Tibial artery (tissue), 4 donors: Measurements from ENCODE around the gene FIGNL1.
A peak's percentile ranks its signal among the peaks of the same experiment; 100 is the strongest.

Source experiments
- DNase-seq, 2 donors: peaks; one replicate each; pipeline ENCODE4 v3.0.0-alpha.2; 2019
- H3K27ac ChIP-seq, 2 donors: fragments of 200-600 bp; sonication (generic) in 1 of 2; 1 replicate in 1 of 2; 2 replicates in 1 of 2; pipeline ENCODE4 v1.5.1; 2018 to 2019; ENCODE audit warnings: mild to moderate bottlenecking in 1 of 2
- H3K27me3 ChIP-seq, 2 donors: fragments of 200-600 bp; sonication (generic) in 1 of 2; one replicate each; pipeline versions ENCODE4 v1.5.1 to v1.6.0; 2016 to 2019
- H3K36me3 ChIP-seq, 3 donors: fragments of 200-600 bp; sonication (generic) in 2 of 3; one replicate each; pipeline ENCODE4 v1.5.1; 2016 to 2019; ENCODE audit warnings: mild to moderate bottlenecking in 2 of 3
- H3K4me1 ChIP-seq, 4 donors: fragments of 200-600 bp; sonication (generic) in 2 of 4; 1 replicate in 3 of 4; 2 replicates in 1 of 4; pipeline ENCODE4 v1.5.1; 2016 to 2019
- H3K4me3 ChIP-seq, 2 donors: fragments of 200-600 bp; sonication (generic) in 1 of 2; 1 replicate in 1 of 2; 2 replicates in 1 of 2; pipeline ENCODE4 v1.5.1; 2018 to 2019; ENCODE audit warnings: mild to moderate bottlenecking in 2 of 2
- H3K9me3 ChIP-seq, 3 donors: fragments of 200-600 bp; sonication (generic) in 1 of 3; one replicate each; pipeline ENCODE4 v1.5.1; 2016 to 2019
- intact Hi-C: fragments of 100-400 bp; cut with DNase I; formaldehyde crosslinking; loops from one replicate; pipeline ENCODE4 v1.15.0; 2023; ENCODE audit warnings: low total_unique reads
- TF ChIP-seq, protein P1 (sequence below), 2 experiments: fragments of 200-600 bp in 1 of 2; fragments of 450-650 bp in 1 of 2; IDR thresholded peaks; one replicate each; pipeline ENCODE4 v1.5.1; 2017 to 2019; ENCODE audit warnings: antibody characterized with exemption in 2 of 2, mild to moderate bottlenecking in 1 of 2, moderate library complexity in 1 of 2

FIGNL1 gene

DNA sequence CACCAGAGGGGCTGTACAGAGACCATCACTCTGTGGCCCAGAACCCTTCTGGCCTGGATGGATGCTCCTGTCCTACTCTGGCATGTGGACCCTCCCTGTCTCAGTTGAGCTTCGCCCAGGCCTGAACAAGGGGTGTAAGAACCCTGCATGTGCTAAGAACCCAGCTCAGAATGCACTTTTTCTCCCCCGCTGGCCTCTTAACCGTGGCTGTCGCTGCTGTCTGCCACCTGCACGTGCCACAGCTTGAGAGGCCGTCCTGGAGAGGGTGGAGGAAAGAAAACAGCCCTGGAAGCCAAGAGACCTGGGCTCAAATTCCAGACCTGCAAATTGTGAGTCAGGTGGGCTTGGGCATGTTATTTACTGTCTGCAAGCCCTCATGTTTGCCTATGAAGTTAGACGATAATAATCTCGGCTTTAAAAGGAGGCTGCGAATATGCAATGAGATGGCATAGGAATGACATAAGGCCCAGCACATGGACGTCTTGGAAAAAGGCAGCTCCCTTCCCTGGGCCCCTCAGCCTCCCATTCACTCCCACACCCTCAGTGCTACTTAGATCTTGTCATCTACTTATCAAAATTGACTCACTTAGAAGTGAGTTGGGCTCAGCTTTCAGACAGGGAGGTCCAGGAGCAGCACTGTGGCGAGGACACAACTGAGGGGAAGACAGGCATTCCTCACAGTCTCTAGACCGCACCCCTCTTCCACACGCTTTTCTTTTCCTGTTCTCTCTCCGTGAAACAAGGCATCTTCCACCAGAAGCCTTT is 31.4 kb downstream of the FIGNL1 start:
- intact Hi-C loops: no loop called here
- no peak for DNase-seq

DNA sequence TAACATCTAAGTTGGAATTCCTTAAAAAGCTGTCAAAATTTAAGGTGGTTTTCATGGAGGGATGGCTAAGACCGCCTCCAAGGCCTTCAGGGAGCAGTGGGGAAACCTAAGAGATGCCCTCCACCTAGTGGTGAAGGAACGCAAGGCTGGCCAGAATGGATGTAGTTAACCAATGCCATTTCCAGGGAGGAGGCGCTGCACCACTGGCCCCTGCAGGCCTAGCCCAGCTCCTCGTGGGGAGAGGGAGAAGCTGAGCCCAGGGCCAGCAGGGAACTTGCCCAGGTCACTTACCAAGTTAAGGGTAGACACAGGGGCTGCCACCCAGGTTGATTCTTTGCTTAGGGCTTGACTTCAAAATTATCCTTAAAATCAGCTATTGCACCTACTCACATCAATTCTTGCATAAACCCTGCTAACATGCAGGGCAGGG is 32.0 kb downstream of the FIGNL1 start:
- no peaks in the 10 kb centered on the region for H3K27me3 ChIP-seq
- no peaks in the 10 kb centered on the region for H3K4me1 ChIP-seq
- intact Hi-C loops: no loop called here
- TF ChIP-seq, protein P1, sequence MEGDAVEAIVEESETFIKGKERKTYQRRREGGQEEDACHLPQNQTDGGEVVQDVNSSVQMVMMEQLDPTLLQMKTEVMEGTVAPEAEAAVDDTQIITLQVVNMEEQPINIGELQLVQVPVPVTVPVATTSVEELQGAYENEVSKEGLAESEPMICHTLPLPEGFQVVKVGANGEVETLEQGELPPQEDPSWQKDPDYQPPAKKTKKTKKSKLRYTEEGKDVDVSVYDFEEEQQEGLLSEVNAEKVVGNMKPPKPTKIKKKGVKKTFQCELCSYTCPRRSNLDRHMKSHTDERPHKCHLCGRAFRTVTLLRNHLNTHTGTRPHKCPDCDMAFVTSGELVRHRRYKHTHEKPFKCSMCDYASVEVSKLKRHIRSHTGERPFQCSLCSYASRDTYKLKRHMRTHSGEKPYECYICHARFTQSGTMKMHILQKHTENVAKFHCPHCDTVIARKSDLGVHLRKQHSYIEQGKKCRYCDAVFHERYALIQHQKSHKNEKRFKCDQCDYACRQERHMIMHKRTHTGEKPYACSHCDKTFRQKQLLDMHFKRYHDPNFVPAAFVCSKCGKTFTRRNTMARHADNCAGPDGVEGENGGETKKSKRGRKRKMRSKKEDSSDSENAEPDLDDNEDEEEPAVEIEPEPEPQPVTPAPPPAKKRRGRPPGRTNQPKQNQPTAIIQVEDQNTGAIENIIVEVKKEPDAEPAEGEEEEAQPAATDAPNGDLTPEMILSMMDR (IDR thresholded peaks at IDR 0.05): peak; percentile 48 to 52
- peak; percentile 74 to 76 for DNase-seq
- H3K4me3 ChIP-seq: no peak overlapping the region
- no peaks in the 10 kb centered on the region for H3K36me3 ChIP-seq
- H3K9me3 ChIP-seq: no peaks in the 10 kb centered on the region
- no peak overlapping the region for H3K27ac ChIP-seq

More for the DNA sequence above, 31.4 kb downstream of the FIGNL1 start:
- H3K27ac ChIP-seq: no peak overlapping the region
- H3K4me1 ChIP-seq: no peaks in the 10 kb centered on the region
- H3K9me3 ChIP-seq: no peaks in the 10 kb centered on the region
- no peaks in the 10 kb centered on the region for H3K27me3 ChIP-seq
- H3K36me3 ChIP-seq: no peaks in the 10 kb centered on the region
- no peak overlapping the region for H3K4me3 ChIP-seq
- TF ChIP-seq, protein P1 (IDR thresholded peaks at IDR 0.05): no peak

DNA sequence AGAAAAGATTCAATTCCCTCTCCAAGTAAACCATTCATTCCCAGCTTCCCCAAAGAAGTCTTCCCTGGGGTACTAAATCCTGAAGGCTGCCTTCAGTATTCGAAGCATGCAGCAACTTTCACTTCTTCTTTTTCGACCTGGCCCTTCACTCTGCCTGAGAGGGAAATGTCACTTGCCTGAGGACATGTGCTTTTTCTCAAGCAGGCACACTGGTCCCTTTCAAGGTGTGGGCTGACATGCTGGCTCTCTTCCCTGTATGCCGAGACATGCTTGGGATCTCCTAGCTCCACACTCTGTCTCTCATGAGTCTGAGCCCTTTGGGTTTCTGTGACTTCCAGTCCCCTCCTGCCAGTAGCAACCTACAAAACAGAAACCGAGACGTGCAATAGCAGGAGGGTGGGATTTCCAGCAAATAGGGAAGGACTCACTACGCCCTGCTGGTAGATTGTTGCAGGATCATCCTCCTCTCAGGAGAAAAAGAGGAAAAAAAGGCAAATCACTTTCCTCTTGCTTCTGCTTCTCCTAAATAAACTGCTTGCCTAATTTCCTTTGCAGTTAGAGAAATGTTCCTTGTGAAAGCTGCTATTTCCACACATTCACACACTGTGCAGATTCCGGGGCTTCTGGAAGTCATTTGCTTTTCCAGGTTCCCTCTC is 33.5 kb downstream of the FIGNL1 start:
- no peak for DNase-seq
- TF ChIP-seq, protein P1 (IDR thresholded peaks at IDR 0.05): no peak
- Histone ChIP-seq H3K4me3 (no peak overlapping the region), H3K27me3 (no peaks in the 10 kb centered on the region), H3K36me3 (no peaks in the 10 kb centered on the region), H3K4me1 (no peaks in the 10 kb centered on the region), H3K9me3 (no peaks in the 10 kb centered on the region), H3K27ac (no peak overlapping the region)
- intact Hi-C loops: no loop called here

DNA sequence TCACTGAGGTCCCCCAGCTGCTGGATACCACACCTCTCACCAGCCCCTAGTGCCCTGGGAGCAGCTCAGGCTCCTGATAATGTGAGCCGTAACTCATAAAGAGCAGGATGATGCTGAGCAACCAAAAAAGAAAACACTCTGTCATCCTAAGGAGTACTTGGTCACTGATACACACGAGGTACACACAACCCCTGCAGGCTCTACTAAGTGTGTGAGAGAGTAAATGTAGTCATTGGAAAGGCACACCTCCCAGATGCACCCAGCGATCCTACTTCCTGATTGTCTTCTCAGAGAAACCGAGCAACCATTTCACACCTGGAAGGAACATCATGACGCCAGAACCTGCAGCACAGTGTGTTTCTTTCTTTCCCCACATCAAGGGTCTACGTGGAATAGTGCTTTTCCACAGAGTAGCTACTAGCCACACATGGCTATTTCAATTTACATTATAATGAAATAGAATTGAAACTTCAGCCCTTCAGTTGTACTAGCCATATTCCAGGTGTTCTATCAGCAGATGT is 34.2 kb downstream of the FIGNL1 start:
- no peaks in the 10 kb centered on the region for H3K9me3 ChIP-seq
- TF ChIP-seq, protein P1 (IDR thresholded peaks at IDR 0.05): no peak
- H3K27me3 ChIP-seq: no peaks in the 10 kb centered on the region
- H3K4me3 ChIP-seq: no peak overlapping the region
- intact Hi-C loops: no loop called here
- H3K36me3 ChIP-seq: no peaks in the 10 kb centered on the region
- no peak overlapping the region for H3K27ac ChIP-seq
- DNase-seq: no peak
- H3K4me1 ChIP-seq: no peaks in the 10 kb centered on the region

DNA sequence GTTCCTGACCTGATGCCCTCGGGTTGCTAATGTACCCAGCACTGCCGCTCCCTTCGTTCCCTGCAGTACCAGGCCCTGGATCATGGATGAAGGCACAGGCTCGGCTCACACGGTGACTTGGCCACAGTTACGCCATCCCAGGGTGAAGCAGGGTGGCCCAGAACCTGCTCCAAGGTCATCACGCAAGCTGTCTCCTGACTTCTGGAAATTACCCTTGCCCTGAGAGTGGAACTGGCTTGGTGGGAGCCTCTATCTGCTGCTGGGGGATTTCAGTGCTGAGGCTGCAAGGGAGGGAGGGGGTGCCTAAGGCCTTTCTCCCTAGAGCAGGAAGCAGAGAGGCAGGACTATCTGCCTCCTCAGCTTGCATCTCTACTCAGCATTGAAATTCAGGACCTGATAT is 36.6 kb downstream of the FIGNL1 start:
- no peak overlapping the region for H3K27ac ChIP-seq
- no peaks in the 10 kb centered on the region for H3K4me1 ChIP-seq
- TF ChIP-seq, protein P1 (IDR thresholded peaks at IDR 0.05): no peak
- H3K9me3 ChIP-seq: no peaks in the 10 kb centered on the region
- H3K27me3 ChIP-seq: no peaks in the 10 kb centered on the region
- intact Hi-C loops: no loop called here
- H3K36me3 ChIP-seq: no peaks in the 10 kb centered on the region
- no peak for DNase-seq
- no peak overlapping the region for H3K4me3 ChIP-seq
